Body of pancreas (tissue), 4 donors: ENCODE measurements around the gene ADCY1. TPM values are rescaled to one million over a fixed set of nuclear protein-coding genes. Genes with fewer than 3 reads are reported as not detected.

Experiments
- ATAC-seq: fragments of 150-250 bp; one replicate; pipeline ENCODE4 v1.9.1; 2016
- DNase-seq, 4 donors: peaks; one replicate each; pipeline ENCODE4 v3.0.0-alpha.2; 2019
- H3K27ac ChIP-seq, 4 donors: fragments of 200-600 bp; sonication (generic); 1 replicate in 3 of 4; 2 replicates in 1 of 4; pipeline versions ENCODE4 v1.5.1 to v1.6.1; 2016 to 2019; ENCODE audit warnings: mild to moderate bottlenecking in 1 of 4, mixed read lengths in 1 of 4, moderate library complexity in 1 of 4
- H3K27me3 ChIP-seq, 2 donors: fragments of 200-600 bp; sonication (generic); one replicate each; pipeline ENCODE4 v1.6.0; 2016; ENCODE audit warnings: mild to moderate bottlenecking in 1 of 2
- H3K36me3 ChIP-seq, 2 donors: fragments of 200-600 bp; sonication (generic); replicated peaks in 1 of 2; 2 replicates each; pipeline ENCODE4 v1.5.1; 2016; ENCODE audit warnings: low read depth in 2 of 2; ENCODE audit not compliant: insufficient read depth in 1 of 2
- H3K4me1 ChIP-seq: fragments of 200-600 bp; sonication (generic); one replicate; pipeline ENCODE4 v1.6.0; 2016
- H3K4me3 ChIP-seq, 2 donors: fragments of 200-600 bp; sonication (generic); 1 replicate in 1 of 2; 2 replicates in 1 of 2; pipeline ENCODE4 v1.5.1; 2016 to 2019
- H3K9me3 ChIP-seq, 3 donors: fragments of 200-600 bp; sonication (generic); 1 replicate in 2 of 3; 2 replicates in 1 of 3; pipeline ENCODE4 v1.5.1; 2016
- CTCF ChIP-seq, 7 experiments: fragments of 450-650 bp in 4 of 7; fragments of 200-600 bp in 3 of 7; sonication (generic) in 3 of 7; IDR thresholded peaks; one replicate each; pipeline ENCODE4 v1.5.1; 2016 to 2019; ENCODE audit warnings: antibody characterized with exemption in 7 of 7
- POLR2A ChIP-seq, 3 donors: fragments of 450-650 bp; IDR thresholded peaks; one replicate each; pipeline ENCODE4 v1.6.1; 2016; ENCODE audit warnings: antibody characterized with exemption in 3 of 3, mild to moderate bottlenecking in 2 of 3
- WGBS, 2 donors: methylation state at CpG; one replicate each; pipeline ENCODE4 v1.1.5; 2017; 5-methylcytosine and 5-hydroxymethylcytosine counted together
- intact Hi-C: fragments of 100-400 bp; cut with DNase I; formaldehyde crosslinking; loops from one replicate; pipeline ENCODE4 v1.15.1; 2023
- total RNA-seq, 2 donors: library from RNA; depleted of rRNA; stranded (reverse); fragments of >200 nt; gene quantifications; one replicate each; pipeline ENCODE4 v1.1.0, GENCODE V29; 2016

The ADCY1 gene
- total RNA-seq, 2 donors from 2014 or later = 6.2 to 7.6 TPM

- no peak overlapping the region for H3K4me3 ChIP-seq
- 77 to 85% methylated on average over 8 to 14 of the region's 14 CpGs for WGBS, 2 donors
- no peaks in the 10 kb centered on the region for H3K36me3 ChIP-seq
- intact Hi-C loops = no loop called here
- ATAC-seq (peak; percentile 72), DNase-seq (peak in 2 of 4 donors; percentile 37 to 47)
- H3K4me1 ChIP-seq = no peaks in the 10 kb centered on the region
- no peaks in the 10 kb centered on the region for H3K27me3 ChIP-seq
- TF ChIP-seq CTCF (IDR thresholded peaks at IDR 0.05) = no peak
- no peak for TF ChIP-seq POLR2A (IDR thresholded peaks at IDR 0.05)
- H3K9me3 ChIP-seq = no peaks in the 10 kb centered on the region
- H3K27ac ChIP-seq = no peak overlapping the region
These were observed 135.2 kb downstream of the ADCY1 start for GRCh38 chr7:45709168-45710042.

GRCh38 chr7:45710271-45711160, 136.3 kb downstream of the ADCY1 start:
- ATAC-seq = no peak
- 85 to 94% methylated on average over 12 to 13 of the region's 13 CpGs for WGBS, 2 donors
- Histone ChIP-seq H3K4me3 (no peak overlapping the region), H3K36me3 (no peaks in the 10 kb centered on the region), H3K27me3 (no peaks in the 10 kb centered on the region), H3K4me1 (no peaks in the 10 kb centered on the region), H3K27ac (no peak overlapping the region), H3K9me3 (no peaks in the 10 kb centered on the region)
- intact Hi-C loops = no loop called here
- no peak for DNase-seq
- no peak for TF ChIP-seq POLR2A (IDR thresholded peaks at IDR 0.05)
- no peak for TF ChIP-seq CTCF (IDR thresholded peaks at IDR 0.05)

GRCh38 chr7:45711161-45711490, 137.0 kb downstream of the ADCY1 start:
- H3K27ac ChIP-seq = no peak overlapping the region
- ATAC-seq (no peak), DNase-seq (no peak)

GRCh38 chr7:45712057-45712689, 138.0 kb downstream of the ADCY1 start:
- TF ChIP-seq POLR2A (IDR thresholded peaks at IDR 0.05) = no peak
- no peak for TF ChIP-seq CTCF (IDR thresholded peaks at IDR 0.05)
- Histone ChIP-seq H3K27ac (no peak overlapping the region), H3K9me3 (no peaks in the 10 kb centered on the region), H3K4me1 (no peaks in the 10 kb centered on the region), H3K4me3 (no peak overlapping the region), H3K36me3 (no peaks in the 10 kb centered on the region), H3K27me3 (no peaks in the 10 kb centered on the region)
- intact Hi-C loops = no loop called here
- DNase-seq (no peak), ATAC-seq (no peak)
- WGBS, 2 donors = 77 to 89% methylated on average over 2 of the region's 2 CpGs

More at GRCh38 chr7:45711161-45711490, 137.0 kb downstream of the ADCY1 start:
- intact Hi-C loops = no loop called here
- H3K4me3 ChIP-seq = no peak overlapping the region
- no peaks in the 10 kb centered on the region for H3K36me3 ChIP-seq
- no peaks in the 10 kb centered on the region for H3K9me3 ChIP-seq
- TF ChIP-seq POLR2A (IDR thresholded peaks at IDR 0.05) (no peak), CTCF (IDR thresholded peaks at IDR 0.05) (no peak)
- WGBS, 2 donors = 93 to 94% methylated on average over 4 to 5 of the region's 5 CpGs
- no peaks in the 10 kb centered on the region for H3K4me1 ChIP-seq
- H3K27me3 ChIP-seq = no peaks in the 10 kb centered on the region
